ENCODE data around the gene XG.

XG gene

GRCh38 chrX:2854918-2855317 is 103.1 kb downstream of the XG start:
- no peaks in the 10 kb centered on the region for H4K20me1 ChIP-seq (ENCODE audit: insufficient read depth, low read length)
- H3K9ac ChIP-seq (ENCODE audit: low read length) = no peak overlapping the region
- H3K4me2 ChIP-seq (ENCODE audit: low read length) = no peak overlapping the region
- no peaks in the 10 kb centered on the region for H3K4me1 ChIP-seq (ENCODE audit: low read length)
- no peak overlapping the region for H3K4me3 ChIP-seq (ENCODE audit: low read length)
- H2AFZ ChIP-seq (ENCODE audit: low read depth, low read length) = no peak overlapping the region
- no peaks in the 10 kb centered on the region for H3K27me3 ChIP-seq (ENCODE audit: low read depth, low read length)
- H3K27ac ChIP-seq (ENCODE audit: low read length) = no peak overlapping the region
- no peak for TF ChIP-seq EZH2phosphoT487 (IDR thresholded peaks at IDR 0.05; ENCODE audit: low read depth)
- no peak for TF ChIP-seq CTCF (IDR thresholded peaks at IDR 0.05; ENCODE audit: low read depth, low read length)
- H3K36me3 ChIP-seq (replicated peaks; ENCODE audit: low read depth, low read length) = no peaks in the 10 kb centered on the region
- no peaks in the 10 kb centered on the region for H3K79me2 ChIP-seq (ENCODE audit: low read length)
- H3K9me3 ChIP-seq (ENCODE audit: insufficient read depth, low read length) = no peaks in the 10 kb centered on the region

- H2AFZ ChIP-seq (ENCODE audit: low read depth, low read length) = no peak overlapping the region
- H3K79me2 ChIP-seq (ENCODE audit: low read length) = no peaks in the 10 kb centered on the region
- no peaks in the 10 kb centered on the region for H3K4me1 ChIP-seq (ENCODE audit: low read length)
- H3K9me3 ChIP-seq (ENCODE audit: insufficient read depth, low read length) = no peaks in the 10 kb centered on the region
- no peaks in the 10 kb centered on the region for H4K20me1 ChIP-seq (ENCODE audit: insufficient read depth, low read length)
- H3K4me3 ChIP-seq (ENCODE audit: low read length) = no peak overlapping the region
- no peaks in the 10 kb centered on the region for H3K36me3 ChIP-seq (replicated peaks; ENCODE audit: low read depth, low read length)
- no peak overlapping the region for H3K4me2 ChIP-seq (ENCODE audit: low read length)
- H3K9ac ChIP-seq (ENCODE audit: low read length) = no peak overlapping the region
- no peaks in the 10 kb centered on the region for H3K27me3 ChIP-seq (ENCODE audit: low read depth, low read length)
- TF ChIP-seq EZH2phosphoT487 (IDR thresholded peaks at IDR 0.05; ENCODE audit: low read depth) (no peak), CTCF (IDR thresholded peaks at IDR 0.05; ENCODE audit: low read depth, low read length) (no peak)
- H3K27ac ChIP-seq (ENCODE audit: low read length) = no peak overlapping the region
Observed at GRCh38 chrX:2855761-2856160, 103.9 kb downstream of the XG start.

- H3K79me2 ChIP-seq (ENCODE audit: low read length) = no peaks in the 10 kb centered on the region
- no peaks in the 10 kb centered on the region for H4K20me1 ChIP-seq (ENCODE audit: insufficient read depth, low read length)
- H3K9me3 ChIP-seq (ENCODE audit: insufficient read depth, low read length) = no peaks in the 10 kb centered on the region
- no peaks in the 10 kb centered on the region for H3K4me1 ChIP-seq (ENCODE audit: low read length)
- no peak overlapping the region for H3K27ac ChIP-seq (ENCODE audit: low read length)
- H3K9ac ChIP-seq (ENCODE audit: low read length) = no peak overlapping the region
- no peak overlapping the region for H2AFZ ChIP-seq (ENCODE audit: low read depth, low read length)
- no peak overlapping the region for H3K4me2 ChIP-seq (ENCODE audit: low read length)
- H3K4me3 ChIP-seq (ENCODE audit: low read length) = no peak overlapping the region
- no peaks in the 10 kb centered on the region for H3K27me3 ChIP-seq (ENCODE audit: low read depth, low read length)
- no peaks in the 10 kb centered on the region for H3K36me3 ChIP-seq (replicated peaks; ENCODE audit: low read depth, low read length)
- no peak for TF ChIP-seq EZH2phosphoT487 (IDR thresholded peaks at IDR 0.05; ENCODE audit: low read depth)
- no peak for TF ChIP-seq CTCF (IDR thresholded peaks at IDR 0.05; ENCODE audit: low read depth, low read length)
Observed at GRCh38 chrX:2857566-2857965, 105.7 kb downstream of the XG start.

GRCh38 chrX:2859197-2859797 is 107.5 kb downstream of the XG start:
- Histone ChIP-seq H3K4me1 (ENCODE audit: low read length) (no peaks in the 10 kb centered on the region), H4K20me1 (ENCODE audit: insufficient read depth, low read length) (no peaks in the 10 kb centered on the region), H3K27ac (ENCODE audit: low read length) (no peak overlapping the region), H3K4me3 (ENCODE audit: low read length) (no peak overlapping the region), H3K9ac (ENCODE audit: low read length) (no peak overlapping the region), H3K9me3 (ENCODE audit: insufficient read depth, low read length) (no peaks in the 10 kb centered on the region), H3K4me2 (ENCODE audit: low read length) (no peak overlapping the region), H3K79me2 (ENCODE audit: low read length) (no peaks in the 10 kb centered on the region), H2AFZ (ENCODE audit: low read depth, low read length) (no peak overlapping the region), H3K27me3 (ENCODE audit: low read depth, low read length) (no peaks in the 10 kb centered on the region), H3K36me3 (replicated peaks; ENCODE audit: low read depth, low read length) (no peaks in the 10 kb centered on the region)
- no peak for TF ChIP-seq CTCF (IDR thresholded peaks at IDR 0.05; ENCODE audit: low read depth, low read length)
- no peak for TF ChIP-seq EZH2phosphoT487 (IDR thresholded peaks at IDR 0.05; ENCODE audit: low read depth)

Measured in OCI-LY3 (cell line).